GM12878 (cell line): Measurements from ENCODE around the gene ANKRD13A. TPM values are rescaled to one million over a fixed set of nuclear protein-coding genes. Genes with fewer than 3 reads are reported as not detected.

Experiments used
- ATAC-seq: fragments of 200-7000 bp; cut with Tn5 transposase; 3 replicates; pipeline ENCODE4 v1.9.1; 2020; ENCODE audit warnings: mild to moderate bottlenecking, moderate library complexity
- BruUV-seq: library from RNA; stranded (reverse); fragments of 400-500 nt; replicated peaks from 2 replicates; lab custom pipeline; 2021; lab: Mats Ljungman, UMichigan
- CTCF ChIA-PET: fragments of 300-600 bp; sonication (Branson Sonifier 250); formaldehyde crosslinking; extraction: SDS; loops from one replicate; lab custom pipeline; 2021; ENCODE audit warnings: inconsistent platforms; lab: Yijun Ruan, JAX
- POLR2A ChIA-PET: fragments of 350-600 bp; formaldehyde crosslinking; extraction: SDS; loops from one replicate; lab custom pipeline; 2021; ENCODE audit warnings: inconsistent platforms; lab: Charles Lee
- RAD21 ChIA-PET: fragments of 300-600 bp; sonication (Branson Sonifier 250); formaldehyde crosslinking; loops from one replicate; lab custom pipeline; 2023; ENCODE audit warnings: antibody characterized with exemption; ENCODE audit not compliant: unreplicated experiment; lab: Charles Lee
- SMC1A ChIA-PET: fragments of 300-600 bp; sonication (Branson Sonifier 250); formaldehyde crosslinking; loops from one replicate; lab custom pipeline; 2023; ENCODE audit not compliant: unreplicated experiment, uncharacterized antibody; lab: Charles Lee
- DNase-seq: peaks from one replicate; pipeline ENCODE4 v3.0.0-alpha.2; 2011; ENCODE audit warnings: low read depth, low spot score
- FAIRE-seq: peaks from 3 replicates; lab custom pipeline; 2011; peaks lifted over from hg19 to GRCh38; lab: Jason Lieb, UNC
- H2AFZ ChIP-seq: 2 replicates; pipeline ENCODE4 v1.6.0; 2011; ENCODE audit warnings: low read depth, low read length, control low read depth; ENCODE audit not compliant: control insufficient read depth
- H3K27ac ChIP-seq: 2 replicates; pipeline ENCODE4 v1.5.1; 2011; ENCODE audit warnings: control low read depth; ENCODE audit not compliant: control insufficient read depth, insufficient read depth
- H3K27me3 ChIP-seq, 2 experiments: replicated peaks in 1 of 2; 2 replicates each; pipeline versions ENCODE4 v1.6.0 to v1.6.1; 2011; ENCODE audit warnings: low read length in 1 of 2; ENCODE audit not compliant: control insufficient read depth in 2 of 2, insufficient read depth in 2 of 2
- H3K36me3 ChIP-seq, 2 experiments: 2 replicates each; pipeline ENCODE4 v1.5.1; 2011; ENCODE audit warnings: low read length in 1 of 2; ENCODE audit not compliant: control insufficient read depth in 2 of 2, insufficient read depth in 2 of 2
- H3K4me1 ChIP-seq: 2 replicates; pipeline ENCODE4 v1.6.1; 2011; ENCODE audit warnings: mild to moderate bottlenecking, low read length, moderate library complexity, mixed read lengths; ENCODE audit not compliant: control insufficient read depth, insufficient read depth
- H3K4me2 ChIP-seq: 2 replicates; pipeline ENCODE4 v1.6.0; 2011; ENCODE audit warnings: control low read depth; ENCODE audit not compliant: control insufficient read depth, insufficient read depth
- H3K4me3 ChIP-seq: fragments of 200-600 bp; sonication (generic); 2 replicates; pipeline ENCODE4 v1.5.1; 2016
- H3K79me2 ChIP-seq: 2 replicates; pipeline ENCODE4 v1.6.0; 2011; ENCODE audit warnings: low read length; ENCODE audit not compliant: control insufficient read depth, insufficient read depth
- H3K9ac ChIP-seq: 2 replicates; pipeline ENCODE4 v1.8.0; 2011; ENCODE audit warnings: low read length, control low read depth, mixed read lengths; ENCODE audit not compliant: control insufficient read depth, insufficient read depth
- H3K9me3 ChIP-seq: replicated peaks from 3 replicates; pipeline ENCODE4 v1.5.1; 2011; ENCODE audit warnings: mild to moderate bottlenecking, low read length; ENCODE audit not compliant: control insufficient read depth, insufficient read depth
- H4K20me1 ChIP-seq: 2 replicates; pipeline ENCODE4 v1.6.0; 2011; ENCODE audit not compliant: control insufficient read depth, insufficient read depth
- ASH2L ChIP-seq: fragments of 300-600, 200-600 bp; sonication (generic); IDR thresholded peaks from 2 replicates; pipeline ENCODE4 v1.6.1; 2017; ENCODE audit warnings: low read depth, mild to moderate bottlenecking, borderline replicate concordance
- CBX5 ChIP-seq: sonication (generic); IDR thresholded peaks from 2 replicates; pipeline ENCODE4 v1.6.1; 2016; ENCODE audit warnings: low read depth, moderate library complexity, mild to moderate bottlenecking, inconsistent platforms
- ETV6 ChIP-seq, 2 experiments: fragments of 450-650 bp in 1 of 2; IDR thresholded peaks in 1 of 2; conservative IDR thresholded peaks in 1 of 2; 2 replicates each; pipeline ENCODE4 v1.6.1; 2014; ENCODE audit warnings: antibody characterized with exemption in 1 of 2, borderline replicate concordance in 1 of 2, low read depth in 1 of 2, mild to moderate bottlenecking in 1 of 2, moderate library complexity in 1 of 2
- SIX5 ChIP-seq: IDR thresholded peaks from 2 replicates; pipeline ENCODE4 v1.6.1; 2011; ENCODE audit warnings: mild to moderate bottlenecking, low read depth, low read length, moderate library complexity; ENCODE audit not compliant: severe bottlenecking
- SKIL ChIP-seq: fragments of 450-650 bp; IDR thresholded peaks from 2 replicates; pipeline ENCODE4 v1.6.1; 2017; ENCODE audit warnings: mild to moderate bottlenecking, low read depth, inconsistent platforms; ENCODE audit not compliant: poor library complexity, severe bottlenecking
- SP1 ChIP-seq: IDR thresholded peaks from one replicate; pipeline ENCODE4 v1.6.1; 2011; ENCODE audit warnings: low read depth, low read length
- SRF ChIP-seq, 2 experiments: IDR thresholded peaks; 2 replicates each; pipeline ENCODE4 v1.6.1; 2011; ENCODE audit warnings: low read depth in 2 of 2, low read length in 2 of 2, mild to moderate bottlenecking in 1 of 2, moderate library complexity in 1 of 2
- STAT1 ChIP-seq: fragments of 450-650 bp; conservative IDR thresholded peaks from 2 replicates; pipeline ENCODE4 v1.6.1; 2014; ENCODE audit warnings: antibody characterized with exemption, mild to moderate bottlenecking
- YBX1 ChIP-seq: fragments of 450-650 bp; IDR thresholded peaks from 2 replicates; pipeline ENCODE4 v1.6.1; 2016; ENCODE audit warnings: antibody characterized with exemption
- ZBTB33 ChIP-seq: fragments of 450-650 bp; IDR thresholded peaks from 2 replicates; pipeline ENCODE4 v1.6.1; 2017; ENCODE audit warnings: mild to moderate bottlenecking
- WGBS: methylation state at CpG from one replicate; pipeline ENCODE4 v1.1.6; 2016; ENCODE audit warnings: low lambda C conversion rate; ENCODE audit not compliant: insufficient replicate concordance, insufficient coverage; ENCODE audit errors: missing lambda C conversion rate; 5-methylcytosine and 5-hydroxymethylcytosine counted together
- in situ Hi-C: fragments of 300-500 bp; cut with MboI; formaldehyde crosslinking; loops from 9 replicates; pipeline ENCODE4 v1.14.3; 2018; ENCODE audit warnings: mixed read lengths
- intact Hi-C: fragments of 100-400 bp; cut with micrococcal nuclease; formaldehyde crosslinking; loops from one replicate; pipeline ENCODE4 v1.14.2; 2022; ENCODE audit not compliant: unreplicated experiment
- polyA plus RNA-seq, 11 experiments: library from polyadenylated mRNA; depleted of rRNA in 4 of 11; unstranded in 6 of 11; stranded (reverse) in 5 of 11; fragments of >200 nt; fragmentation: Nextera tagmentation in 4 of 11; fragmentation: Illumina TruSeq in 1 of 11; extraction: Ambion mirVana in 4 of 11; extraction: Trizol in 1 of 11; gene quantifications; 1 replicate in 1 of 11; 2 replicates in 10 of 11; pipeline versions ENCODE4 v1.2.1 to v1.2.3, GENCODE V29; 2011 to 2016; ENCODE audit warnings: inconsistent platforms in 2 of 11, missing spikeins in 2 of 11, low read depth in 1 of 11
- total RNA-seq, 4 experiments: library from RNA; depleted of rRNA in 3 of 4; stranded (reverse); fragments of >200 nt in 3 of 4; fragmentation: Illumina TruSeq in 1 of 4; extraction: Trizol in 1 of 4; gene quantifications; 2 replicates each; pipeline versions ENCODE4 v1.2.1 to v1.2.3, GENCODE V29; 2013 to 2021
- TF ChIP-seq, protein P1 (sequence below): IDR thresholded peaks from 2 replicates; pipeline ENCODE4 v1.6.1; 2011; ENCODE audit warnings: low read depth, low read length, improper control_type of control experiment, borderline replicate concordance

ANKRD13A gene
- total and polyA plus RNA-seq, 10 of the 15 experiments (the other 5 are each of a cell fraction or from before 2014, with no cell fraction given): 10.2 to 93.4 (median 76.5) TPM

DNA sequence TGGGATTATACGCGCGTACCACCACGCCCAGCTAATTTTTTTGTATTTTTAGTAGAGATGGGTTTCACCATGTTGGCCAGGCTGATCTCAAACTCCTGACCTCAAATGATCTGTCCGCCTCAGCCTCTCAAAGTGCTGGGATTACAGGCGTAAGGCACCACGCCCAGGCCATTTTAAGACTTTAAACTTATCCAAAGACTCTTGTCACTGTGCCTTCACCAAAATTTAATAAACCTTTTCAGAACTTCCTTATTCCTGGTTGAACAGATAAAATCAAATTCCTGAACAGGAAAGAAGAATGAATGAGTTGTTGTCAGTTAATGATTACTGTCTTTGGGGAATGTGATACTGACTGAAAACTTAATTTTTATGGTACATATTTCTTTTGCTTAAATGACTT lies 40.9 kb upstream of the ANKRD13A start:
- no peak for DNase-seq
- H3K4me3 ChIP-seq: no peak overlapping the region
- POLR2A ChIA-PET: interaction anchor here (0.6 kb wide), 1 partner anchor 373 kb away, joined by 3 read pairs; no protein-coding TSS in a partner anchor
- TF ChIP-seq YBX1 (no peak), ZBTB33 (no peak), ETV6 (conservative IDR thresholded peaks at IDR 0.05 in 1 of 2, IDR thresholded peaks at IDR 0.05 in 1 of 2; ENCODE audit: borderline replicate concordance in 1 of 2, low read depth in 1 of 2) (no peak), SP1 (no peak), SRF (IDR thresholded peaks at IDR 0.05; ENCODE audit: low read depth in 2 of 2, low read length in 2 of 2) (no peak), SIX5 (no peak), CBX5 (no peak), STAT1 (no peak), ASH2L (no peak), SKIL (no peak)
- TF ChIP-seq, protein P1, sequence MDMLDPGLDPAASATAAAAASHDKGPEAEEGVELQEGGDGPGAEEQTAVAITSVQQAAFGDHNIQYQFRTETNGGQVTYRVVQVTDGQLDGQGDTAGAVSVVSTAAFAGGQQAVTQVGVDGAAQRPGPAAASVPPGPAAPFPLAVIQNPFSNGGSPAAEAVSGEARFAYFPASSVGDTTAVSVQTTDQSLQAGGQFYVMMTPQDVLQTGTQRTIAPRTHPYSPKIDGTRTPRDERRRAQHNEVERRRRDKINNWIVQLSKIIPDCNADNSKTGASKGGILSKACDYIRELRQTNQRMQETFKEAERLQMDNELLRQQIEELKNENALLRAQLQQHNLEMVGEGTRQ: no peak
- H3K9ac ChIP-seq: no peak overlapping the region
- H3K27ac ChIP-seq: no peak overlapping the region
- H3K9me3 ChIP-seq: no peaks in the 10 kb centered on the region
- H3K27me3 ChIP-seq: no peaks in the 10 kb centered on the region
- whole genome bisulfite sequencing: 97% methylated on average over 7 of the region's 7 CpGs
- SMC1A ChIA-PET: no interaction called here
- in situ Hi-C loops: no loop called here
- H3K4me2 ChIP-seq: no peak overlapping the region
- H2AFZ ChIP-seq: no peak overlapping the region
- BruUV-seq: no TSS peak
- RAD21 ChIA-PET: no interaction called here
- FAIRE-seq: no peak
- intact Hi-C loops: no loop called here
- H3K4me1 ChIP-seq: no peaks in the 10 kb centered on the region
- ATAC-seq: no peak
- no peaks in the 10 kb centered on the region for H4K20me1 ChIP-seq
- H3K79me2 ChIP-seq: no peaks in the 10 kb centered on the region
- CTCF ChIA-PET: no interaction called here
- peaks cover 12 to 22% of the 10 kb centered on the region in 2 experiments for H3K36me3 ChIP-seq
